K562 (cell line): ENCODE data around the gene MT1M. TPM values are rescaled to one million over a fixed set of nuclear protein-coding genes. Genes with fewer than 3 reads are reported as not detected.

Experiments
- ATAC-seq: fragments of 200-7000 bp; cut with Tn5 transposase; 3 replicates; pipeline ENCODE4 v1.9.1; 2020; ENCODE audit warnings: moderate library complexity
- BruUV-seq: library from RNA; stranded (reverse); fragments of 400-500 nt; replicated peaks from 2 replicates; lab custom pipeline; 2021; lab: Mats Ljungman, UMichigan
- CTCF ChIA-PET: fragments of 300-600 bp; formaldehyde crosslinking; extraction: SDS; loops from one replicate; lab custom pipeline; 2021; ENCODE audit warnings: low intra/inter-chr PET ratio; lab: Yijun Ruan, JAX
- POLR2A ChIA-PET: fragments of 300-600, 350-650 bp; sonication (Branson Sonifier 250); formaldehyde crosslinking; extraction: SDS; loops from one replicate; lab custom pipeline; 2021; ENCODE audit warnings: antibody characterized with exemption, inconsistent platforms; lab: Yijun Ruan, JAX
- DNase-seq, 4 experiments: peaks; one replicate each; pipeline versions ENCODE4 v3.0.0 to v3.0.0-alpha.2; 2011 to 2018; ENCODE audit warnings: low spot score in 3 of 4, mixed read lengths in 3 of 4; ENCODE audit errors: extremely low read depth in 1 of 4
- FAIRE-seq: peaks from 2 replicates; lab custom pipeline; 2011; peaks lifted over from hg19 to GRCh38; lab: Jason Lieb, UNC
- H2AFZ ChIP-seq: 2 replicates; pipeline ENCODE4 v1.6.0; 2011; ENCODE audit warnings: low read depth, low read length, control low read depth, inconsistent platforms
- H3K27ac ChIP-seq: fragments of 200-600 bp; 3 replicates; pipeline ENCODE4 v1.8.0; 2011; ENCODE audit warnings: low read depth, mild to moderate bottlenecking, control low read depth, inconsistent platforms, low read length, moderate library complexity, mixed read lengths; ENCODE audit errors: extremely low read depth
- H3K27me3 ChIP-seq, 2 experiments: fragments of 300-600 bp in 1 of 2; 2 replicates in 1 of 2; 3 replicates in 1 of 2; pipeline versions ENCODE4 v1.6.0 to v1.8.0; 2011; ENCODE audit warnings: inconsistent platforms in 2 of 2, low read length in 2 of 2, mild to moderate bottlenecking in 1 of 2, mixed read lengths in 1 of 2, moderate library complexity in 1 of 2; ENCODE audit not compliant: control insufficient read depth in 2 of 2, insufficient read depth in 2 of 2
- H3K36me3 ChIP-seq: fragments of 300-600 bp; 3 replicates; pipeline ENCODE4 v1.8.0; 2011; ENCODE audit warnings: mild to moderate bottlenecking, low read length, inconsistent platforms; ENCODE audit not compliant: control insufficient read depth, insufficient read depth
- H3K4me1 ChIP-seq, 2 experiments: fragments of 200-600 bp in 1 of 2; replicated peaks in 1 of 2; 2 replicates in 1 of 2; 3 replicates in 1 of 2; pipeline versions ENCODE4 v1.5.1 to v1.8.0; 2011; ENCODE audit warnings: inconsistent platforms in 2 of 2, low read length in 2 of 2, mild to moderate bottlenecking in 1 of 2, mixed read lengths in 1 of 2, moderate library complexity in 1 of 2; ENCODE audit not compliant: control insufficient read depth in 2 of 2, insufficient read depth in 2 of 2
- H3K4me2 ChIP-seq: 2 replicates; pipeline ENCODE4 v1.6.1; 2011; ENCODE audit warnings: low read length, control low read depth, inconsistent platforms, mixed read lengths; ENCODE audit not compliant: insufficient read depth
- H3K4me3 ChIP-seq: fragments of 200-600 bp; sonication (generic), shearing (Covaris generic); 2 replicates; pipeline ENCODE4 v1.5.1; 2016; ENCODE audit warnings: control low read depth, inconsistent platforms
- H3K79me2 ChIP-seq: fragments of 200-600 bp; 3 replicates; pipeline ENCODE4 v1.8.0; 2011; ENCODE audit warnings: low read length, inconsistent platforms; ENCODE audit not compliant: control insufficient read depth, insufficient read depth
- H3K9ac ChIP-seq, 2 experiments: 2 replicates each; pipeline versions ENCODE4 v1.6.0 to v1.6.1; 2011; ENCODE audit warnings: low read depth in 2 of 2, low read length in 2 of 2, control low read depth in 1 of 2, inconsistent platforms in 1 of 2, mild to moderate bottlenecking in 1 of 2, mixed read lengths in 1 of 2; ENCODE audit not compliant: insufficient read depth in 1 of 2
- H3K9me1 ChIP-seq: one replicate; pipeline ENCODE4 v1.6.0; 2011; ENCODE audit warnings: inconsistent platforms, mild to moderate bottlenecking, low read length, moderate library complexity; ENCODE audit not compliant: control insufficient read depth, insufficient read depth
- H3K9me3 ChIP-seq: replicated peaks from 2 replicates; pipeline ENCODE4 v1.5.1; 2011; ENCODE audit warnings: low read depth, low read length, inconsistent platforms; ENCODE audit not compliant: control insufficient read depth, insufficient read depth
- H4K20me1 ChIP-seq: replicated peaks from 2 replicates; pipeline ENCODE4 v1.6.1; 2011; ENCODE audit warnings: low read length, inconsistent platforms, mixed read lengths; ENCODE audit not compliant: control insufficient read depth, insufficient read depth
- CXXC5 ChIP-seq: fragments of 250-450 bp; sonication (Bioruptor Pico); IDR thresholded peaks from 2 replicates; pipeline ENCODE4 v1.8.0; 2022; ENCODE audit warnings: inconsistent platforms, mild to moderate bottlenecking, moderate library complexity
- EZH2 ChIP-seq: IDR thresholded peaks from 2 replicates; pipeline ENCODE4 v1.6.1; 2012; ENCODE audit warnings: low read depth, mild to moderate bottlenecking, inconsistent platforms, low read length, borderline replicate concordance
- RAD21 ChIP-seq, 2 experiments: fragments of 250-450 bp in 1 of 2; fragments of 450-650 bp in 1 of 2; sonication (Bioruptor Pico) in 1 of 2; formaldehyde crosslinking in 1 of 2; IDR thresholded peaks in 1 of 2; conservative IDR thresholded peaks in 1 of 2; 2 replicates each; pipeline versions ENCODE4 v1.4.0 to v1.8.0; 2020 to 2022; ENCODE audit warnings: mild to moderate bottlenecking in 2 of 2, moderate library complexity in 1 of 2
- SPI1 ChIP-seq: IDR thresholded peaks from 2 replicates; pipeline ENCODE4 v1.6.1; 2011; ENCODE audit warnings: low read depth, low read length, control low read depth, borderline replicate concordance
- TRIM24 ChIP-seq, 2 experiments: fragments of 450-650 bp; IDR thresholded peaks; 2 replicates each; pipeline ENCODE4 v1.6.1; 2016
- WGBS: fragments of 100-300 bp; shearing (Covaris generic); methylation state at CpG from one replicate; pipeline ENCODE4 v1.1.6; 2016; ENCODE audit warnings: low coverage, mixed read lengths; ENCODE audit not compliant: insufficient coverage; ENCODE audit errors: missing lambda C conversion rate; 5-methylcytosine and 5-hydroxymethylcytosine counted together
- in situ Hi-C: fragments of 300-500 bp; cut with MboI; formaldehyde crosslinking; loops from 4 replicates; pipeline ENCODE4 v1.15.0; 2018; ENCODE audit warnings: inconsistent platforms, mixed read lengths
- intact Hi-C: fragments of 100-400 bp; cut with micrococcal nuclease; formaldehyde crosslinking; loops from 2 replicates; pipeline ENCODE4 v1.14.2; 2022
- polyA plus RNA-seq, 8 experiments: library from polyadenylated mRNA; depleted of rRNA in 4 of 8; stranded (reverse) in 5 of 8; unstranded in 3 of 8; fragments of >200 nt; fragmentation: Nextera tagmentation in 2 of 8; fragmentation: Illumina TruSeq in 1 of 8; extraction: Ambion mirVana in 2 of 8; extraction: Trizol in 1 of 8; gene quantifications; 2 replicates each; pipeline versions ENCODE4 v1.2.1 to v1.2.3, GENCODE V29; 2011 to 2014; ENCODE audit warnings: inconsistent platforms in 1 of 8, missing spikeins in 1 of 8
- total RNA-seq, 7 experiments: library from RNA; depleted of rRNA in 6 of 7; stranded (reverse); fragments of >200 nt in 6 of 7; fragmentation: Illumina TruSeq in 2 of 7; extraction: Trizol in 2 of 7; gene quantifications; 2 replicates each; pipeline versions ENCODE4 v1.2.1 to v1.2.3, GENCODE V29; 2011 to 2021; ENCODE audit warnings: low replicate concordance in 1 of 7
- TF ChIP-seq, protein P1 (sequence below), 2 experiments: fragments of 450-650 bp; formaldehyde crosslinking in 1 of 2; IDR thresholded peaks; 2 replicates each; pipeline versions ENCODE4 v1.4.0 to v1.6.1; 2014 to 2020; ENCODE audit warnings: mild to moderate bottlenecking in 2 of 2, borderline replicate concordance in 1 of 2, low read depth in 1 of 2
- TF ChIP-seq, protein P2 (sequence below): IDR thresholded peaks from 2 replicates; pipeline ENCODE4 v1.6.1; 2011; ENCODE audit warnings: borderline replicate concordance, low read depth, mild to moderate bottlenecking, moderate library complexity, low read length; ENCODE audit not compliant: insufficient read depth, poor library complexity, severe bottlenecking
- TF ChIP-seq, protein P3 (sequence below), 3 experiments: IDR thresholded peaks in 2 of 3; conservative IDR thresholded peaks in 1 of 3; 2 replicates each; pipeline ENCODE4 v1.5.1; 2011 to 2012; ENCODE audit warnings: low read length in 3 of 3, mild to moderate bottlenecking in 3 of 3, control low read depth in 2 of 3, improper control_type of control experiment in 1 of 3, inconsistent platforms in 1 of 3, low read depth in 1 of 3, mixed read lengths in 1 of 3, moderate library complexity in 1 of 3; ENCODE audit not compliant: insufficient read depth in 2 of 3

Gene MT1M
- total and polyA plus RNA-seq, 9 of the 15 experiments (the other 6 are each of a cell fraction or from before 2014, with no cell fraction given), result not detected

DNA sequence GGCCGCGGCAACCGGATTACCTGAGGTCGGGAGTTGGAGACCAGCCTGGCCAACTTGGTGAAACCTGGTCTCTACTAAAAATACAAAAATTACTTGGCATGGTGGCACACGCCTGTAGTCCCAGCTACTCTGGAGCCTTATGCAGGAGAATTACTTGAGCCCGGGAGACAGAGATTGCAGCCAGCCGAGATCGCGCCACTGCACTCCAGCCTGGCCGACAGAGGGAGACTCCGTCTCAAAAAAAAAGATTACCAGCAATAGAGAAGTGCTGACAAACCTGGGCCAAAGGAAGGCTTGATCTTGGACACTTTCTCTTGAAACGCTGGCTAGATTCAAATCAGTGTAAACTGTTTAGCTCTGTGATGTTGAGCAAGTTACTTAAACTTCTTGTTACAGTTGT lies 41.5 kb downstream of the MT1M start:
- WGBS, result 24% methylated on average over 12 of the region's 12 CpGs
- H4K20me1 ChIP-seq, result peaks cover 7% of the 10 kb centered on the region; the same call in 1 of the 2 replicates
- DNase-seq (peak in 1 of 4 experiments; percentile 51), FAIRE-seq (peak; percentile 32), ATAC-seq (peak; percentile 87)
- peaks cover 0 to 11% of the 10 kb centered on the region in 2 experiments; a peak in 1 of 5 replicates for H3K4me1 ChIP-seq
- intact Hi-C loops, result loop anchor here (1.0 kb wide), 1 partner anchor 28 kb away; no protein-coding TSS in a partner anchor
- H3K27ac ChIP-seq, result no peak overlapping the region
- in situ Hi-C loops, result no loop called here
- ChIA-PET CTCF (interaction anchor here (0.8 to 1.9 kb wide), 4 partner anchors 28 to 160 kb away, joined by 3 to 17 read pairs (median 8); no protein-coding TSS in a partner anchor), POLR2A (no interaction called here)
- H3K4me2 ChIP-seq, result no peak overlapping the region
- H2AFZ ChIP-seq, result no peak overlapping the region
- H3K4me3 ChIP-seq, result no peak overlapping the region
- no peaks in the 10 kb centered on the region for H3K9me1 ChIP-seq
- no peaks in the 10 kb centered on the region for H3K9me3 ChIP-seq
- H3K36me3 ChIP-seq, result no peaks in the 10 kb centered on the region
- no peaks in the 10 kb centered on the region for H3K79me2 ChIP-seq
- H3K27me3 ChIP-seq, result peaks cover 33 to 54% of the 10 kb centered on the region in 2 experiments
- no TSS peak for BruUV-seq
- H3K9ac ChIP-seq, result no peak overlapping the region
- TF ChIP-seq TRIM24 (IDR thresholded peaks at IDR 0.05), result no peak
- TF ChIP-seq EZH2, result no peak
- TF ChIP-seq, protein P1, sequence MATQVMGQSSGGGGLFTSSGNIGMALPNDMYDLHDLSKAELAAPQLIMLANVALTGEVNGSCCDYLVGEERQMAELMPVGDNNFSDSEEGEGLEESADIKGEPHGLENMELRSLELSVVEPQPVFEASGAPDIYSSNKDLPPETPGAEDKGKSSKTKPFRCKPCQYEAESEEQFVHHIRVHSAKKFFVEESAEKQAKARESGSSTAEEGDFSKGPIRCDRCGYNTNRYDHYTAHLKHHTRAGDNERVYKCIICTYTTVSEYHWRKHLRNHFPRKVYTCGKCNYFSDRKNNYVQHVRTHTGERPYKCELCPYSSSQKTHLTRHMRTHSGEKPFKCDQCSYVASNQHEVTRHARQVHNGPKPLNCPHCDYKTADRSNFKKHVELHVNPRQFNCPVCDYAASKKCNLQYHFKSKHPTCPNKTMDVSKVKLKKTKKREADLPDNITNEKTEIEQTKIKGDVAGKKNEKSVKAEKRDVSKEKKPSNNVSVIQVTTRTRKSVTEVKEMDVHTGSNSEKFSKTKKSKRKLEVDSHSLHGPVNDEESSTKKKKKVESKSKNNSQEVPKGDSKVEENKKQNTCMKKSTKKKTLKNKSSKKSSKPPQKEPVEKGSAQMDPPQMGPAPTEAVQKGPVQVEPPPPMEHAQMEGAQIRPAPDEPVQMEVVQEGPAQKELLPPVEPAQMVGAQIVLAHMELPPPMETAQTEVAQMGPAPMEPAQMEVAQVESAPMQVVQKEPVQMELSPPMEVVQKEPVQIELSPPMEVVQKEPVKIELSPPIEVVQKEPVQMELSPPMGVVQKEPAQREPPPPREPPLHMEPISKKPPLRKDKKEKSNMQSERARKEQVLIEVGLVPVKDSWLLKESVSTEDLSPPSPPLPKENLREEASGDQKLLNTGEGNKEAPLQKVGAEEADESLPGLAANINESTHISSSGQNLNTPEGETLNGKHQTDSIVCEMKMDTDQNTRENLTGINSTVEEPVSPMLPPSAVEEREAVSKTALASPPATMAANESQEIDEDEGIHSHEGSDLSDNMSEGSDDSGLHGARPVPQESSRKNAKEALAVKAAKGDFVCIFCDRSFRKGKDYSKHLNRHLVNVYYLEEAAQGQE (IDR thresholded peaks at IDR 0.05; ENCODE audit: borderline replicate concordance), result peak; percentile 63; the same call in 1 of the 2 replicates
- TF ChIP-seq, protein P1 (CRISPR knock-in tag; IDR thresholded peaks at IDR 0.05; ENCODE audit: low read depth), result no peak
- TF ChIP-seq RAD21 (CRISPR knock-in tag; conservative IDR thresholded peaks at IDR 0.05 in 1 of 2, IDR thresholded peaks at IDR 0.05 in 1 of 2), result peak; percentile 60 to 76
- TF ChIP-seq SPI1, result peak; percentile 56; the same call in 1 of the 2 replicates
- TF ChIP-seq CXXC5 (CRISPR knock-in tag), result 0 out of 2 replicates have a peak, but pooled peaks have one; percentile 15
- TF ChIP-seq, protein P2, sequence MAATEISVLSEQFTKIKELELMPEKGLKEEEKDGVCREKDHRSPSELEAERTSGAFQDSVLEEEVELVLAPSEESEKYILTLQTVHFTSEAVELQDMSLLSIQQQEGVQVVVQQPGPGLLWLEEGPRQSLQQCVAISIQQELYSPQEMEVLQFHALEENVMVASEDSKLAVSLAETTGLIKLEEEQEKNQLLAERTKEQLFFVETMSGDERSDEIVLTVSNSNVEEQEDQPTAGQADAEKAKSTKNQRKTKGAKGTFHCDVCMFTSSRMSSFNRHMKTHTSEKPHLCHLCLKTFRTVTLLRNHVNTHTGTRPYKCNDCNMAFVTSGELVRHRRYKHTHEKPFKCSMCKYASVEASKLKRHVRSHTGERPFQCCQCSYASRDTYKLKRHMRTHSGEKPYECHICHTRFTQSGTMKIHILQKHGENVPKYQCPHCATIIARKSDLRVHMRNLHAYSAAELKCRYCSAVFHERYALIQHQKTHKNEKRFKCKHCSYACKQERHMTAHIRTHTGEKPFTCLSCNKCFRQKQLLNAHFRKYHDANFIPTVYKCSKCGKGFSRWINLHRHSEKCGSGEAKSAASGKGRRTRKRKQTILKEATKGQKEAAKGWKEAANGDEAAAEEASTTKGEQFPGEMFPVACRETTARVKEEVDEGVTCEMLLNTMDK, result peak; percentile 52
- TF ChIP-seq, protein P3, sequence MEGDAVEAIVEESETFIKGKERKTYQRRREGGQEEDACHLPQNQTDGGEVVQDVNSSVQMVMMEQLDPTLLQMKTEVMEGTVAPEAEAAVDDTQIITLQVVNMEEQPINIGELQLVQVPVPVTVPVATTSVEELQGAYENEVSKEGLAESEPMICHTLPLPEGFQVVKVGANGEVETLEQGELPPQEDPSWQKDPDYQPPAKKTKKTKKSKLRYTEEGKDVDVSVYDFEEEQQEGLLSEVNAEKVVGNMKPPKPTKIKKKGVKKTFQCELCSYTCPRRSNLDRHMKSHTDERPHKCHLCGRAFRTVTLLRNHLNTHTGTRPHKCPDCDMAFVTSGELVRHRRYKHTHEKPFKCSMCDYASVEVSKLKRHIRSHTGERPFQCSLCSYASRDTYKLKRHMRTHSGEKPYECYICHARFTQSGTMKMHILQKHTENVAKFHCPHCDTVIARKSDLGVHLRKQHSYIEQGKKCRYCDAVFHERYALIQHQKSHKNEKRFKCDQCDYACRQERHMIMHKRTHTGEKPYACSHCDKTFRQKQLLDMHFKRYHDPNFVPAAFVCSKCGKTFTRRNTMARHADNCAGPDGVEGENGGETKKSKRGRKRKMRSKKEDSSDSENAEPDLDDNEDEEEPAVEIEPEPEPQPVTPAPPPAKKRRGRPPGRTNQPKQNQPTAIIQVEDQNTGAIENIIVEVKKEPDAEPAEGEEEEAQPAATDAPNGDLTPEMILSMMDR (IDR thresholded peaks at IDR 0.05 in 2 of 3, conservative IDR thresholded peaks at IDR 0.05 in 1 of 3; ENCODE audit: insufficient read depth in 2 of 3, low read depth in 1 of 3, low read length in 3 of 3), result peak; percentile 70 to 73 (median 73)
